Measurements from ENCODE around the gene LIPN.

Gene LIPN

GRCh38 chr10:88763441-88763840 is 3.6 kb downstream of the LIPN start:
- intact Hi-C loops (cut with DNase I; ENCODE audit: low total_unique reads), result no loop called here
- no peak for DNase-seq
- H3K4me3 ChIP-seq, result no peak overlapping the region
- H3K27me3 ChIP-seq, result no peaks in the 10 kb centered on the region
- no peaks in the 10 kb centered on the region for H3K36me3 ChIP-seq
- TF ChIP-seq CTCF (IDR thresholded peaks at IDR 0.05), result no peak
- H3K4me1 ChIP-seq, result no peaks in the 10 kb centered on the region
- no peaks in the 10 kb centered on the region for H3K9me3 ChIP-seq
- no peak overlapping the region for H3K27ac ChIP-seq

GRCh38 chr10:88764110-88764509 is 4.3 kb downstream of the LIPN start:
- no peaks in the 10 kb centered on the region for H3K36me3 ChIP-seq
- no peak for TF ChIP-seq CTCF (IDR thresholded peaks at IDR 0.05)
- no peaks in the 10 kb centered on the region for H3K4me1 ChIP-seq
- intact Hi-C loops (cut with DNase I; ENCODE audit: low total_unique reads), result no loop called here
- H3K9me3 ChIP-seq, result no peaks in the 10 kb centered on the region
- no peak overlapping the region for H3K4me3 ChIP-seq
- no peaks in the 10 kb centered on the region for H3K27me3 ChIP-seq
- no peak for DNase-seq
- no peak overlapping the region for H3K27ac ChIP-seq

- Histone ChIP-seq H3K27ac (no peak overlapping the region), H3K36me3 (no peaks in the 10 kb centered on the region), H3K4me3 (no peak overlapping the region), H3K27me3 (no peaks in the 10 kb centered on the region), H3K9me3 (no peaks in the 10 kb centered on the region), H3K4me1 (no peaks in the 10 kb centered on the region)
- no peak for DNase-seq
- no peak for TF ChIP-seq CTCF (IDR thresholded peaks at IDR 0.05)
- intact Hi-C loops (cut with DNase I; ENCODE audit: low total_unique reads), result no loop called here
Observed at GRCh38 chr10:88765816-88766215, 6.0 kb downstream of the LIPN start.

- Histone ChIP-seq H3K36me3 (no peaks in the 10 kb centered on the region), H3K27me3 (no peaks in the 10 kb centered on the region), H3K9me3 (no peaks in the 10 kb centered on the region), H3K4me3 (no peak overlapping the region), H3K4me1 (no peaks in the 10 kb centered on the region), H3K27ac (no peak overlapping the region)
- DNase-seq, result no peak
- no peak for TF ChIP-seq CTCF (IDR thresholded peaks at IDR 0.05)
- intact Hi-C loops (cut with DNase I; ENCODE audit: low total_unique reads), result no loop called here
Observed at GRCh38 chr10:88769384-88769783, 9.6 kb downstream of the LIPN start.

GRCh38 chr10:88781206-88781605 is 21.4 kb downstream of the LIPN start:
- DNase-seq, result no peak
- H3K27ac ChIP-seq, result no peak overlapping the region
- H3K4me1 ChIP-seq, result no peaks in the 10 kb centered on the region
- intact Hi-C loops (cut with DNase I; ENCODE audit: low total_unique reads), result no loop called here
- no peaks in the 10 kb centered on the region for H3K9me3 ChIP-seq
- no peaks in the 10 kb centered on the region for H3K36me3 ChIP-seq
- no peak for TF ChIP-seq CTCF (IDR thresholded peaks at IDR 0.05)
- H3K27me3 ChIP-seq, result no peaks in the 10 kb centered on the region
- H3K4me3 ChIP-seq, result no peak overlapping the region

GRCh38 chr10:88782222-88782621 is 22.4 kb downstream of the LIPN start:
- Histone ChIP-seq H3K4me1 (no peaks in the 10 kb centered on the region), H3K4me3 (no peak overlapping the region), H3K27me3 (no peaks in the 10 kb centered on the region), H3K27ac (no peak overlapping the region), H3K36me3 (no peaks in the 10 kb centered on the region), H3K9me3 (no peaks in the 10 kb centered on the region)
- no peak for DNase-seq
- intact Hi-C loops (cut with DNase I; ENCODE audit: low total_unique reads), result no loop called here
- TF ChIP-seq CTCF (IDR thresholded peaks at IDR 0.05), result no peak

All from tibial artery (tissue), 4 donors.